Choroid plexus epithelial cell (primary cell): ENCODE data around the gene CACNG3.
"Not testable (repeated sequence)": the region's sequence is repeated elsewhere in the genome, so short reads cannot be mapped to it uniquely, and the experiment has no call there.

ENCODE experiments used
- DNase-seq: peaks from one replicate; pipeline ENCODE4 v3.0.0-alpha.2; 2010; ENCODE audit warnings: low read depth
- H3K4me3 ChIP-seq: 2 replicates; pipeline ENCODE4 v1.5.1; 2011; ENCODE audit warnings: low read depth, mild to moderate bottlenecking, control low read depth, low read length, moderate library complexity
- CTCF ChIP-seq: conservative IDR thresholded peaks from 2 replicates; pipeline ENCODE4 v1.5.1; 2011; ENCODE audit warnings: low read depth, mild to moderate bottlenecking, control low read depth, inconsistent platforms, low read length, moderate library complexity

Gene CACNG3

GRCh38 chr16:24221219-24221618 lies 34.9 kb upstream of the CACNG3 start:
- no peak overlapping the region for H3K4me3 ChIP-seq
- TF ChIP-seq CTCF, result no peak
- DNase-seq, result no peak

DNA sequence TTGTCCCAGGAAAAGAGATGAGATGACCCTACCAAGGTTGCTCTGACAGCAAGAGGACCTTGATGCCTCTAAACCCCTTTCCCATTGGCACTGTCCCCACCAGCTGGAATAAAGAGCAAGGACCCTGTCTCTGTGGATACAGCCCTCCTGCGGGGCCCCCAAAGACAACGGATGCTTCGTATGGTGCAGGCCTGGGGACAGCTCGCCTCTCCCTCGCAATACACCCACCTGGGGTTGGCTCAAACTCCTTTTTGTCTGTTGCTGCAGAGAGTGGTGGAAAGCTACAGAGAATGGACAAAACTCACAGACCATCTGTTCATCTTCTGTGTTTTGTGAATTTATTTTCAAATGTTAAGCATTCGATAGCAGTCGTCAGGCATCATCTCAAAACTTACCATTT lies 27.6 kb upstream of the CACNG3 start:
- DNase-seq, result no peak
- no peak for TF ChIP-seq CTCF
- H3K4me3 ChIP-seq, result no peak overlapping the region

DNA sequence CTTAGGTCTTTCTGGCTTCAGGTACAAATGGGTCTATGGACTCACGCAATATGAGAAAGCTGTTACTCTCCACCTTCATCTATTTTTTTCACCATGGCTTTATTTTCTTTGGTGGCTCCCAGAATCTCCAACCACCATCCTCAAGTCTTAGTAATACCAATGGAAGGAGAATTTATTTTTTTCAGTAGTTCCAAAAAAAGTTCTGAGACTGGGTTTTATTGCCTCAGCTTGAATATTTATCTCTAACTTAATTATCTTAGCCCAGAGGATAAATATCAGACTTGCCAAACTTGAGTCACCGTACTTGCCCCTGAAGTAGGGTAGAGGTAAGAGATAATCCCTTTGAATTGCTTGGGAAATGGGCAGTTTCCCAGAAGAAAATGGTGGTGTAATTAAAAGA lies 23.2 kb upstream of the CACNG3 start:
- H3K4me3 ChIP-seq, result no peak overlapping the region
- no peak for DNase-seq
- TF ChIP-seq CTCF, result no peak

DNA sequence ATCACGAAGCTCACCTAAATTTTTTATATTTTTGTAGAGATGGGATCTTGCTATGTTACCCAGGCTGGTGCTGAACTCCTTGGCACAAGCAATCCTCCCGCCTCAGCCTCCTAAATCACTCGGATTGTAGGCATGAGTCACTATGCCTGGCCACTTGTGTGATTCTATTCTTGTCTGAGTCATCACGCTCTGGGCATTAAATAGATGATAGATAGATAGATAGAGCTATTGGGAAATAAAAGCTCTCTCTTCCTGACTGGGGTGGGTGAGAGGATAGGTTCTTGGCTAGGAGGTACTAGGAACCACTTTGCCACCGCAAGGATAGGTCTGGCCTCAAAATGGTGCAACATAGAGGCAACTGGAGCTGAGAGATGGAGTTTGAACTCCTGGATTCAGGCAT lies 21.4 kb upstream of the CACNG3 start:
- TF ChIP-seq CTCF, result no peak
- no peak overlapping the region for H3K4me3 ChIP-seq
- no peak for DNase-seq

DNA sequence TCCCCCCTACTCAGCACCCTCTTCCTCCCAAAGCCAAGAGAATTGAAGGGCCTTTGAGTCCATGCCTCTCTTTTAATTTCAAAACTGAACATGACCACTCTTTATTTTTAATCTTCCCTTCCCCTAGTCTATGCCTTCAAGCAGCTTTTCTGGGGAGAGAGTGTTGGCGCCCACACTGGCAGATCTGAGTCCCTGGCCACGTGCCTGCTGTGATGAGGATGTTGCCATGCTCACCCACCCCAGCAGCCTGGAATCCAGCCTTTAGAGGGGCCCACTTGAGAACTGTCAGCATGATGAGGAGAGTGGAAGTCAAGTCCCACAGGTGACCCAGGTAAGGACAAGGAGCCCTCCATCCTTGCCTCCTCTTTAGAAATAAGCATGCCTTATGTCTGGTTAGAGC lies 20.3 kb upstream of the CACNG3 start:
- no peak for TF ChIP-seq CTCF
- no peak for DNase-seq
- H3K4me3 ChIP-seq, result no peak overlapping the region

DNA sequence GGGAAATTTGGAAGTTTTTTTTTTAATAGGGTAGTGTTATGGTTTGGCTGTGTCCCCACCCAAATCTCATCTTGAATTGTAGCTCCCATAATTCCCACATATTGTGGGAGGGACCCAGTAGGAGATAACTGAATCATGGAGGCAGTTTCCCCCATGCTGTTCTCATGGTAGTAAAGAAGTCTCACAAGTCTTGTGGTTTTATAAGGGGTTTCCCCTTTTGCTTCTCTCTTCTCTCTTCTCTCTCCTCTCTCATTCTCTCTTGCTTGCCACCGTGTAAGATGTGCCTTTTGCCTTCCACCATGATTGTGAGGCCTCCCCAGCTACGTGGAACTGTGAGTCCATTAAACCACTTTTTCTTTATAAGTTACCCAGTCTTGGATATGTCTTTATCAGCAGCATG lies 17.3 kb upstream of the CACNG3 start:
- not testable (repeated sequence) for DNase-seq

GRCh38 chr16:24246911-24247607 lies 9.1 kb upstream of the CACNG3 start:
- no peak for DNase-seq
- no peak overlapping the region for H3K4me3 ChIP-seq
- no peak for TF ChIP-seq CTCF

More for the DNA sequence above, 17.3 kb upstream of the CACNG3 start:
- not testable (repeated sequence) for H3K4me3 ChIP-seq
